GM19238 (cell line): Measurements from ENCODE around the gene PDE8A.
"Not testable (repeated sequence)": the region's sequence is repeated elsewhere in the genome, so short reads cannot be mapped to it uniquely, and the experiment has no call there.

Experiments
- DNase-seq: peaks from one replicate; pipeline ENCODE4 v3.0.0; 2011; ENCODE audit warnings: low spot score; ENCODE audit not compliant: insufficient read length

Gene PDE8A

DNA sequence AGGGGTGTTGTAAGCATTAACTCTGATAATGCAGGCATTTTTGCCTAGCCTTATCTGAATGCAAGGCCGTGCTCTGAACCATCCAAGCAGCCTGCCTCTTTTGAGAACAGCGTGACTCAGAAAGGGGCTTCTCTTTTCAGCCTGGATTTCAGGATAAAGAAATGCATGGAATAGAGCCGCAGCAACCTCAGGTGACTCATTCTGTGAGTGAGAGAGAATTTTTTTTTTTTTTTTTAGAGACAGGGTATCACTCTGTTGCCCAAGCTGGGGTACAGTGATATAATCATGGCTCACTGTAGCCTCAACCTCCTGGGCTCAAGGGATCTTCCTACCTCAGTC, 20.6 kb upstream of the PDE8A start:
- no peak for DNase-seq

DNA sequence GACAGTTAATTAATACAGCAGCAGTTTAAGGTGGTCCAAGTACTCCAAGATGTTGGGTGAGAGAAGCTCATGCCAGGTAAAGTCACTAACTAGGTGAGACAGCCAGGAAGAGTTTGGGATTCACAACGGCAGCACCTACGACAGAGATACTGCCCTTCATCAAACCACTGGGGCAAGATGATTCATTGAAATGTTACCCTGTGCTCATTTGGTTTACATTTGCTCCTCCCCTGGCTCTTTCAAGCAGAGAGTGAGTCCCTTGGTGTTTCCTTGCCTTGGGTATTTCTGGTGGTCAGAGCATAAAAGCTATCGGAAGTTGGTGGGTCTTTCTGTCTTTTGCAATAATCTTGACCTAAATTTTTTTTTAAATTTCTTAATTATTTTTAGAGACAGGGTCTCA, 19.9 kb upstream of the PDE8A start:
- no peak for DNase-seq

DNA sequence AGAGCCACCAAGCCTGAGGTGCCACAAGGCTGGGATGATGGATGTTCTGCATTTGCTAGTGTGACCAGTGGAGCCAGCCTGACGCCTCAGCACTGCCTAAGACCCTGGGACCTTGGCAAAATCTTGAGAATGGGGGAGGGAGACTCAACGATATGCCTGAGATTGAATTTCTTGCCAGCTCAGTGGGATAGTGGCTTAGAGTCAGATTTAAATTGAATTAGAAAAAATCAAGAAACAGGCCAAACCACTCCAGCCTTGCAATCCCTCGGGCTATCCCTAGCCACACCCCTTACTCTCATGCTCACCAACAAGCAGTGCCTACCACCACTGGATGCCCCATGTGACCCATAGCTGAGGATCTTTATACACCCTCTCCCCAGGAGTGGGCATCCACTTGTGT, 18.7 kb upstream of the PDE8A start:
- DNase-seq: no peak

DNA sequence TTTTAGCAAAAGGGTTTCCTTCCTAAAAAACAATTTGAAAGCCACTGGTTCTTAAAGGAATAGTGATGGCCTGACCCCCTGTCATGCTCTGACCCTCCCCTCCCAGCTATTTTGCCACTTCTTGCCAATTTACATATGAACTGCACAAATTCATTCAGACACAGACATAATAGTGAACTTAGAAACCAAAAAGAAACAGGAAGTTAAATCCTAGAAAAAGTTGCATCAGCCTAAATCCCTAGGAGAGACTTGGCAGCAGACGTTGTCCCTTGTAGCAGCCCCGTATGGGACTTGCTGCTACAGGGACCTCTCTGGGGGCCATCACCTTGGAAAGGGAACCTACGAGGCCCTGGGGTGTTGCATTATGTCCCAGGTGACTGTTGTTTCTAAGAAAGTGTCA, 14.3 kb upstream of the PDE8A start:
- no peak for DNase-seq

DNA sequence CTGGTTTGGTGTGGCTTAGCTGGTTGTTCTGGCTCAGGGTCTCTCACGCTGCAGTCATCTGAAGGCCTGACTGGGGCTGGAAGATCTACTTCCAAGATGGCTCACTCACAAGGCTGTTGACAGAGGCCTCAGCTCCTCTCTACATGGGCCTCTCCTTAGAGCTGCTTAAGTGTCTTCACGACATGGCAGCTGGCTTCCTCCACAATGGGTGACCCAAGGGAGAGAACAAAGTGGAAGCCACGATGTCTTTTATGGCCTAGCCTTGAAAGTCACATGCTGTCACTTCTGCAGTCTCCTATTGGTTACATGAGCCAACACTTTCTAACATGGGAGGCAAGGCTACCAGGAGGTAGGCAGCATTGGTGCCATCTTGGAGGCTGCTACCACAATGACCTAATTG, 13.4 kb upstream of the PDE8A start:
- DNase-seq: no peak

DNA sequence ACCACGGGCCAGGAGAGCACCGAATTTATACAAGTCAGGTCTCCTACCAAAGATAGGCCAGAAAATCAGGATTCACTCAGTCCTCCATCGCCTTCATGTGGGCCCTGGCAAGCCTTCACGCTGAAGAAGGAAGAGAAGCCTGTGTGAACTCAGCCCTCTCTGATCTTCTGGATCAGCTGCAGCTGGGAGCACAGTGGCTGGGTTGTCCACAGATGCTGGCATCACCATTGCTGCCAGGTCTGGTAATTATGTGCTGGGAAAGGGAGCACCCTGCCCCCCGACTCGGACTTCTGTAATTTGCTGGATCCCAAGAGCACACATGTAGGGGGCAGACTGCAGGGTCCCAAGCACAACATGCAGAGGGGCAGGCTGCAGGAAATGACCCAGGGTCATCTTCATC, 12.4 kb upstream of the PDE8A start:
- no peak for DNase-seq

DNA sequence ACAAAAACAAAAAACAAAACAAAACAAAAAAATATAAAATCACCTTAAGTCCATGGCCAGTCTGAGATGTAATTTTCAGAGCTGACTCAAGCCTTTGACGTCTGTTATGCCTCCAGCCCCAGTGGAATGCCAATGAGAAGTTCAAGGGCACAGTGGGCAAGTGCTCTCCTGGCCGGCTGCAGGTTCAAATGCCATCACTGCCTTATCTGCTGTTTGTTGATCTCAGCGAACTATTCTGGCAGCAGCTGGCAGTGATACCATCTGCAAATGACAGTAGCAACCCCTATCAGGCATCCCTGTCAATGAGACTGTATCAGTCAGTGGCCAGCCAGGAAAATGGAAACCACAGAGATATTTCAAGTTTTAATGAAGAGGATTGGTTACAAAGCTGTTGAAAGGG, 10.8 kb upstream of the PDE8A start:
- no peak for DNase-seq

DNA sequence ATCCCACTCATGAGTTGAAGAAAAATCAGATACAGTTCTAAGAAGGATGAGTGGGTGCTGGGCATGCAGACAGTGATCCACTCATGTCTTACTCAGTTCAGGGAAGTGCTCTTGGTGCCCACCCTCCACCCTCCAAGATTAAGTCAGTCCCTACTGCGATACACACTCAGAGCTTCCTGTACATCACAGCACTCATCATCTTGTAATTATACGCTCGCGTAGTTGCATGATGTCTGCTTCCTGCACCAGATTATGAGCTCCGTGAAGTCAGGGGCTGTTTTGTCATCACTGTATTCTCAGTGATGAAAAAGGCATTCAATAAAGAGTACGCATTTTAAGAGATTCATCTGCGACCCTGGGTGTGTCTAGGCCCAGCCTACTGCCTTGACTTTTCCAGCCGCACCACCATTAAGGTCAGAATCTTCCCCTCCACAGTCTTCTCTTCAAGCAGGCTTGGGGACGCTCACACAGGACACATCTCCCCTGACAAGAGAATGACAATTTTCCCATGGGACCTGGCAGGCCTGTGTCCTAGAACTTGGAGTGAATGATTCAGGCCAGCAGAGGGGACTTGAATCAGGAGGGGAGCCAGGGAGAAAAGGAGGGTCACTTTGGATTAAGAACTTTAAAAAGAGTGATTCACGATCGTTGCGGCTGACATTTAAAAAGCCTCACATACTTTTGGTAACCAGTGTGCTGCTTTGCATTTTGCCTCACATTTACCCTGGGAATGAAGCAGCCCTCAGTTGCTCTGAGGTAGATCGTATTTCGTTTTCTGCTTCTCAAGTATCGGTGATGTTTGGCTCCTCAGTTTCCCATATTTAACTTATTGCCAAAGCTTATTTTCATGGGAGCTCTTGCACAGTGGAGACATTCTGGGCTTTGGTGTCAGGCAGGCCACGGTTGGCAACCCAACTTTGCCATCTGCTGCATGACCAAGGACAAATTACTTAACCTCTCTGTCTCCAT, 7.9 kb upstream of the PDE8A start:
- no peak for DNase-seq

DNA sequence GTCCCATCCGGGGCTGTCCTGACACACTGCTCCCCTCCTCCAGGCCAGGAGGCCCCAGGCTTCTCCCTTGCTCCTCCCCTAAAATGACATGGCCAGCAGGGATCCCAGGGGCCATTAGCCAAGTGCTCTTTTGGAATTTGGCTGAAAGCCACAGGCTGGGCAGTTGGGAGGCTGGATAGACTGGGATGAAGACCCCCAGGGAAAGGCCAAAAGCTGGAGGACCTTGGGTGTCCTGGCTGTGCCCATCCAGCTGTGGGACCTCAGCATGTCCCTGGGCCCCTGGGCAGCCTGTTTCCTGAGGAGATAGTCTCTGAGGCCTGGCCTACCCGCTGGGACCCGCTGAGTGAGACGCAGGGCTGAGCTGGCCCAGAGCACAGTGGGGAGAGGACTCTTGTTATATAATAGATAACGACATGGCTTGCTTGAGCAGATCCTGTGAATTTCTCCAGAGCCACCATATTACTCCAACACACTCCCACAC, 5.7 kb upstream of the PDE8A start:
- DNase-seq: no peak

DNA sequence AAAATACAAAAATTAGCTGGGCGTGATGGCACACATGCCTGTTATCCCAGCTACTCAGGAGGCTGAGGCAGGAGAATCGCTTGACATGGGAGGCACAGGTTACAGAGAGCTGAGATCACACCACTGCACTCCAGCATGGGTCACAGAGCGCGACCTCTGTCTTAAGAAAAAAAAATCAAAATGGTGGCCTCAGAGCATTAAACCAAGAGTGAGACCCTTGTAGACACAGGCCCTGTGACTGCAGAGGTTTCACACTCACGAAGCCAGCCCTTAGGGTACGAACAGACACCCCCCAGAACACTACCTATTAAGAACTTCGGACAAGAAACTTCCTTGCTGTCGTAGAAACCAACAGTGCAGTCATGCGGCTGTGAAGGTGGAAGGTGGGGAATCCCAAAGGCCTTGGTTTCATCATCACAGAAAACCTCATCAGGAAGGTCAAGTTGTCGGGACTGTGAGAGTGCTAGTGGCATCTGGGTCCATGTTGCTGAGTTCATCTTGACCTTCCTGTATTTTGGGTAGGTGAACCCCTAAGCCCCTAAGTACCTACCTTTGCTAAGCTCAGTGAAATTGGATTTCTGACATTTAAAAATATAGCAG, 4.8 kb upstream of the PDE8A start:
- DNase-seq: no peak

DNA sequence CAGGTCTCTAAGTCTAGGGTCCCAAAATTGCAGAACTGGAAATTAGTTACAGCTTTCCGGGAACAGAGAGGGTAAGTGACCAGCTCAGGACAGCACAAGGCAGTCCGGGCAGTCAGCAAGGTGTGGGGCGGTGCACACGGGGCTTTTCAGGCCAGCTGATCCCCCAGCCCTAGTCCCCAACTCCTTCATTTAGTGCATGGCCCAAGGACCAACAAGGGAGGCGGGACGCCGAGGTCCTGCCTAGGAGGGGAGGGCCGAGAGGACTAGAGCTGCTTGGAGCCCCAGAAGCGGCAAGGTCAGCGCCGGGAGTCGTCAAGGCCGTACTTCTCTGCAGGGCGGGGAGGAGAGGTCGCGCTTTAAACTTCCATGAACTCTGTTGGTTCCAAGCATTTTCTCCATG, 2.0 kb upstream of the PDE8A start:
- DNase-seq: no peak

DNA sequence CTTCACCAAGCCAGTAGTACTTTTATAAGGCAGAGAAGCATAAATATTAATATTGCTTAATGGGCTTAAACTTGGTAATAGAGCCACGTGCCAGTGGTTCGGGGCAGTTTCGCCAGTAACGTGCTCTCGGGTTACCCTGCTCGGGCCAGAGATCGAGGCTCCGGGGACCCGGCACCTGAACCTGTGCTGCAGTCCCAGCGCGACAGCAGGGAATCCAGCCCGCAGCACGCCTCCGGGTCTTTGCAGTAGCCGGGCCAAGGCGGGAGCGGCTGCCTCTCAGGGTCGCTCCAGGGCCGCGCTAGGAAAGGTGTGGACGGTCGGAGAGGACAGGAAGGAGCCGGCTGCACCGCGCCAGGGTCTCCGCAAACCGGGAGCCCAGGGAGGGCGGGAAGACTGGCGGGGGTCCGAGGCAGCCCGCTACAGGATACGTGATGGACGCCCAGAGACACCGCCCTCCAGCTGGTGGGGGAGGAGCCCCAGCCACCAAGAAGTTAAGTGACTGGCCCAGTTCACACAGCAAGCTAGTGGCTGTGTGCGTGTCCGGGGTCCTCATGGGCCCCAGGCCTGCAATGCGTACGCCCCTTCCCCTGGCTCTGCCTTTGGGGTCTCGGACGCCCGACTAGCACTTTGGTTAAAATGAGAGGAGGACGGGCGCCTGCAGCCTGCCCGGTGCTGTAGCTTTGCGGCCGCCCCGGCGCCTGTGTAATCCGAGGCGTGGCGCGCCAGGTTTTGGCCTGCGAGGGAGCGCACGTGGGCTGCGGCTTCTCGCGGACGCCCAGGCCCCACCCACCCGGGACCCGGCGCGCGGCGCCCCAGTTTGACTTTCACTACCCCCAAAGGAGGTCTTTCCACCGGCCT, 1.2 kb upstream of the PDE8A start:
- peak; percentile 82 for DNase-seq

DNA sequence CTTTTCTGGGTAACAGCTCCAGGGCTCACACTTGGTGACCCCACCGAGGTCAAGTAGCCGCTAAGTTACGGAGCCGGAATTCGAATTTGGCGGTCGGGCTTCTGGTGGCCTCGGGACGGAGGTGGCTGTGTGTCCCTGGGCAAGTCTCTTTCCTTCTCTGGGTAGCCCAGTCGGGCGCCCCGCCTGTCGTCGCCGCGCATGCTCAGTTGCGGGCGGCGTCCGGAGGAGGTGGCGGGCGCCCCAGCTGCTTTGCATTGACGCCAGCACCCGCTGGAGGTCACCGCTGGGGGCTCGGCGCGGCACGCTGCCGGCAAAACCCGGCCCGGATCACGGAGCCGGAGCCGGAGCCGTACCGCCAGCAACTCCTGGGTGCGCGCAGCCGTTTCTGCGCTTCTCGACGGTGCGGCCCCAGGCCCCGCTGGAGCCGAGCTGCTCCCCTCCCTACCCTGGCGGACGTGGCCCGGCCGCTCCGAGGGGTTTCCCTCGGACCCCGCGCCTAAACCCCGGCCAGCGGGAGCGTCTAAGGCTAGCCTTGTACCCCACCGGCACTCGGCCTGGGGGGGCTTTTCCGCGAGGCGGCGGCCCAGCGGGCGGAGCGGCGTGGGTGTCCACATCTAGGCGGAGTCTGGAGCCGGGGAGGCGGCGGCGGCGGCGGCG, 474 bp upstream of the PDE8A start:
- DNase-seq: peak; percentile 96

DNA sequence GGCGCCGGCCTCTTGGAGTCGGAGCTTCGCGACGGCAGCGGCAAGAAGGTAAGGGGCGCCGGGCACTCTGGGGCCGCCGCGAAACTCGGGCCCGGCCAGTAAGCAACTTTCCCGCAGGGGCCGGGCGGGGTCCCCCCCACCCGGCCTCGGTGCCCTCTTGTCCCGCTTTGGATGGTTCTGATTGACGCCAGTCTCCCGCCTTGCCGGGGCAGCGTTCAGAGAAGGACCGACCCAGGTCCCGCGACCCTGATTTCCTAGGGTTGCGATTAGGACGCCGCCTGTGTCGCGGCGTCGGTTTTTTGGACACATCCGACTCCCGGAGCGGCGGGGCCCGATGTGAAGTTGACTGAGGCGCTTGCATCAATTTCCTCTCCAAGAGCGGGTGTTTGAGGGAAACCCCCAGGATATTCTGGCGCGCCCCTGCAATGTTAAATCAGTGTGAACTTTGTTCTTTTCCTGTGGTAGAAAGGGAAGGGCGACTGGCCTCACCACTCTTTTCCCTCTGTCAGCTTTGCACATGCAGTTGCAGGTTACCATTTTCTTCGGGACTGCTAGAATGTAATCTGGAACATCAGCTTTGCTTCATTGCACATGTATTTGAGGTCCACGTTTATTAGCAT, 755 bp downstream of the PDE8A start:
- DNase-seq: peak; percentile 29

DNA sequence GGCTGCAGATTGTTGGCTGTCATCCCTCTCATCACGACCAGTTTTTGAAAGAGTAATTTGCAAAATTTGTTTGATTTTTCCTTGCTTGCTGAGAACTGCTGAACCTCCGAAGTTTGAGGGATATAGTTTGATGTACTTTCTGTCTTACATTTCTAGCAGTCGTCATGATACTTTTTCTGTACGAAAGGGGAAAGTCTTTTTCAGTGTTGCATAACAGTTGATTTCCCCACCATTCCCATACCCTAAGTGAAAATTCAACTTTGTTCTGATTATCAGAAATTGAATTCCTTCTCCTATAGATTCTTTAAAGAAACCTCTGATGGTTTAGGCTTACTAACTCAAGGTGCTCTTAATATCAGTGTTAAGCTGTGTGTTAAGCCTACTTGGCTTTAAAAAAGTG, 1.6 kb downstream of the PDE8A start:
- DNase-seq: no peak

DNA sequence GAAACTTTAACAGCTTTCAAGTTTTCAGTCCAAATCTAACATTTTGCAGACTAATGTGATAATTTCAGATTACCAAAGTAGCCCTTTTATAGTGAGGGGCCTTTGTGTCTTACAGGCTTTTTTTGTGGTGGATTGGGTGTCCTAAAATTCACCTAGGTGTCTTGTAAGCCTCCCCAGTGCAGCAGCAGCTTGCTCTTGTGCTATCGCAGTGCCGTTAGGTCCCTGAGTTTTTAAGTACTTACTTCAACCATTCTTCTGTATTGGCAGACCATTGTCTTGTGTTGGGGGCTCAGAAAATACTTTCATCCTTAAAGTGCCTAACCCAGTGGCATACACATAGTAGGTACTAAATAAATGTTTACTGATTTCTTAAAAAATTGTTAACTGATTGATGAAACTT, 2.1 kb downstream of the PDE8A start:
- no peak for DNase-seq

DNA sequence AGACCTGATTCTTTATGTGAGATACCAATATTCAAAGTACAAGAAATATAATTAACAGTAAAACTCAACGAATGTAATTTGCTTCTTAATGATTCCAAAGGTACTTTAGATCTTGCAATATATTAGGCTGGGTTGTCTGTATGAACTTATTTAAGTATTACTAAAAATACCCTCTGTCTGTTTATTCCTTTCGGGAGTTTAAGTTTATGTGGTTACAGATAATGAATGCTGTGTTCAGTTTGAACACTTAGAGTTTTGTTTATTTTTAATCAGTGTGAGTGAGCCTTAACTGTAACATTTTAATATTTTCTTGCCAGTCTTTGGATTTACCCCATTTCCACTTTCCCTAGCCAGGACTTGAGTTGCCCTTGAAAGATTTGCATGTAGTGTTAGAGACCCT, 3.5 kb downstream of the PDE8A start:
- no peak for DNase-seq

DNA sequence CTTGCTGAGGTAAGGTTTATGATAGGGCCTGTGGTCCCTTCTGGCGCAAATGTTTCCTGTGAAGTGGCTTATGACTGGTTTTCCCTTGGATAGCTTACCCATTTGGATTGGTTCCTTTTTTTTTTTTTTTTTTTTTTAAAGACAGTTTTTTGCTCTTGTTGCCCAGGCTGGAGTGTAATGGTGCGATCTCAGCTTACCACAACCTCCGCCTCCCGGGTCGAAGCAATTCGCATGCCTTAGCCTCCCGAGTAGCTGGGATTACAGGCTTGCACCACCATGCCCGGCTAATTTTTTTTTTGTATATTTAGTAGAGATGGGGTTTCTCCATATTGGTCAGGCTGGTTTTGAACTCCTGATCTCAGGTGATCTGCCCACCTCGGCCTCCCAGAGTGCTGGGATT, 5.7 kb downstream of the PDE8A start:
- DNase-seq: not testable (repeated sequence)

DNA sequence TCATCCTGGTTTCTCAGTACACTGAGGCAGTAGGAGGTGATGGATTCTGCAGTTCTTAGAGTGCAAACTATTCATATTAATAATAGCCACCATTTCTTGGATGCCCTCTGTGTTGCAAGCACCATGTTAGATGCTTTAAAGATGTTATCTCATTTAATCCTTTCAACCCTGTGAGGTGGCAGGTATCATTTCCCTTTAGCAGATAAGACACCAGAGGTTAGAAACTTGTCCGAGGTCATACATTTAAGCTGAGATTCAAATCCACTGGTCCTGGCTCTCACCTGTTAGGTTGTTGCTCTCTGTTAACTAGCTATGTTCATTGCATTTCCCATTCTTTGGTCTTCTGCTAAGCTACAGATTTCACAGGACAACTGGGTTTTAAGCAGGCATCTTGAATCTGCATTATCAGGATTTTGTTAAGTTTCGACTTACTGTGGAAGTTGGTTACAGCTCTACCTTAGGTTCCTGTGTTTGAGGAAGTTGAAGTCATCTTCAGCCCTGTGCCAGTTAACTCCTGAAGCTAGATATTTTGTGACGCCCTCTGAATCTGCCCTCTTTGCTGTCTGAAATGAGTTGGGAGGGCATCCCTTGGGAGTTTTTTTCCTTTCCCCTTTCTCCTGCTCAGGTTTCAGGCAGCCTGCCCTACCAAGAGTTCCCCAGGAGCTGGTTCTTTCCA, 6.4 kb downstream of the PDE8A start:
- DNase-seq: no peak

DNA sequence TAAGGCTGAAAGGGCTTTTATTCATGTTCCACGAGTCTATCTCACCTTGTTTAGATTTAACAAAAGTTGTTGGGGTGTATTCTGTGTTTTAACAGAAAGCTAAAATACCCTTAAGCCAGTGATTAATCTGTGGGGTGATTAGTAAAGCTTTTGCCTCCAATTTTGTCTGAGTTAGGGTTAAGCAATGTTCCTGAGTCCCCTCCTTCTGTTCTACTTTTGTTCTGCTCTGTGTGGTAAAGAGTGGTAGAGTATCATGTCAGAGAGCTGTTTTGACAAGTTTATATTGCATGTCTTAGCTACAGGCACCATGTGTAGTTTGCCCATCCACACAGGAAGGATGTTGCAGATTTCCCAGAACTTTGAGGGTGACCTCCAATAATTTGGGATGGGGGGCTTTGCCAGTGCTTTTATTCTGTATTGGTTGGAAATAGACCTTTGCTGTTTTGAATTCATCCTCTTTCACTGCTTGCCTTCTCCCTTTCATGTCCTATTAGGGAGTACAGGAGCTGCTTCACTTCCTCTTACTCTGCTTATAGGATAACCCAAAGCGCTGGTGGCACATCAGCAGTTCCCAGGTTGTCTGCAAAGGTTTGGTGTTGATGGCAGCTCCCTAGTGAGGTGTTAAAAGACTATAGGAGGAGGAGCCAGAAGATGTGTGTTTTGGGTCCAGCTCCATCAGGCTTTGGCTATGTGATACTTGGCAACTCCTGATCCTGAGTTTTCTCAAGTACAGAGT, 7.4 kb downstream of the PDE8A start:
- no peak for DNase-seq
